LHCN-M2 (cell line): Measurements from ENCODE around the gene TESK2. TPM values are rescaled to one million over a fixed set of nuclear protein-coding genes. Genes with fewer than 3 reads are reported as not detected.
A peak's percentile ranks its signal among the peaks of the same experiment; 100 is the strongest.

Source experiments
- DNase-seq: peaks from one replicate; pipeline ENCODE4 v3.0.0-alpha.2; 2012; ENCODE audit warnings: low read depth
- total RNA-seq: library from RNA; depleted of rRNA; stranded (reverse); fragments of >200 nt; gene quantifications from 2 replicates; pipeline ENCODE4 v1.2.3, GENCODE V29; 2014; rRNA removed

The TESK2 gene
- total RNA-seq, 1 experiment from 2014 or later, result 1.3 TPM

DNA sequence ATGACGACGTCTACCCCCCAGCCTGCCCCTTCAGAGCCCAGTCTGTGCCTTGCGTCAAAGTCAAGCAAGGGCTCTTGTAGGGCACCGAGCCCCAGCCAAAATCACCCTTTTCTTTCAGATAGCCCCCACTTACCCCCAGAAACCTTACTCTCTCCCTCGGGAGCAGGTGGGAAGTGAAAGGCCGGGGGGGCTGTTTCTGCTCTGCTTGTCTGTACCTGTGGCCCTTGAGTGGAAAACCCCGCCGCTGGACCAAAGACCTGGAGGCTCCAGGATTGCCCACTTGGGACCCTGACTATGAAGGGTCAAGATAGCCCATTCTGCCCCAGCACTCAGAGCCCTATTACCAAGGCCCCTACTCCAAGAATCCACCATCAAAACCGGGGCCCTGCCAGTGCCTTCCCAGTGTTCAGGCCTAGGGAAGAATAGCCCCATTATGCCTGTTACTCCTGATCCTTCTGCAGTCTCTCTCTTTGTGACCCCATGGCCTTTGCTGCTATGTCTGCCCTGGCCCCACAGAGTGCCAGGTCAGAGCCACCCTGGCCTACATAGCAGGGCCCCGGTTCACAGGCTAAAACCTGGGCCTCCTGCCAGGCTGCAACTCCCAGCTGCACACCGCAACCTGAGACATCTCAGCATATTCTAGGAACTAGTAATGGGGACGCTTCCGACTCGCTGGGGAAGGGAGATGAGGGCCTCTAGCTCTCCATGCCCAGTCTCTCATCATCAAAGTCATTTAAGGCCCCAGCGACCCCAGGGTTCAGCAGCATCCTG is 186.5 kb downstream of the TESK2 start:
- peak; percentile 36 for DNase-seq

DNA sequence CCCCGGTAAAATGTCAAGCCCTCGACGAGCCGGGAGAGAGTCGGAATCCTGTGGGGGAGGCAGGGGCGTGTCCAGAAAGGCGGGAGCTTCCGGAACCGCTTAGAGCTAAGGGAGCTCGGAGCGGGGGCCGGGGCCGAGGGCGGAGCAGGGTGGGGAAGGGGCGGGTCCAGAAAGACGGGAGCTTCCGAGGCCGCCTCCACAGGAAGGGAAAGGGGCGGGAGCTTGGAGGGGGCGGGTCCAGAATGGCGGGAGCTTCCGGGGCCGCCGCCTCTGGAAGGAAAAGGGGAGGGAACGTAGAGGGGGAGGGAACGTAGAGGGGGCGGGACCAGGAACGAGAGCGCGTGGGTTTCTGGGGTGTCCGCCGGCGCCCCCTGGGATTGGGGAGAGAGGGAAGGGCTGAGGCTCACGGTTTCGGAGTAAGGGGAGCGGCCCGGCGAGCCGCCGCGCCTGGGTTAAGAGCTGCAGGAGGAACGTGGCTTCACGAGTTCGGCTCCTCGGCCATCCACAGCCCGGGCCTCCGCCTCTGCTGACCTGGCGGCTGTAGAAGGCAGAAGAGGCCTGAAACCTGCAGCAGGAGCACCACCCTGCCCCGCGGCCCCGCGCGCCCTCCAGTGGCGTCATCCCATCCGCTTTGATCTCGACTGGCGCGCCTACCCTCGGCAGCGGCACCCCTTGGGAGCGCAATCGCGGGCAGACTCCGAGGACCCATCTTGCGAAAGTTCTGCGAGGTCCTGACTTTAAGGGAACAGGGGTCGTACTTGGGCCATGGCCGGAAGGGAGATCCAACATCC is 187.2 kb downstream of the TESK2 start:
- DNase-seq, result peak; percentile 96

DNA sequence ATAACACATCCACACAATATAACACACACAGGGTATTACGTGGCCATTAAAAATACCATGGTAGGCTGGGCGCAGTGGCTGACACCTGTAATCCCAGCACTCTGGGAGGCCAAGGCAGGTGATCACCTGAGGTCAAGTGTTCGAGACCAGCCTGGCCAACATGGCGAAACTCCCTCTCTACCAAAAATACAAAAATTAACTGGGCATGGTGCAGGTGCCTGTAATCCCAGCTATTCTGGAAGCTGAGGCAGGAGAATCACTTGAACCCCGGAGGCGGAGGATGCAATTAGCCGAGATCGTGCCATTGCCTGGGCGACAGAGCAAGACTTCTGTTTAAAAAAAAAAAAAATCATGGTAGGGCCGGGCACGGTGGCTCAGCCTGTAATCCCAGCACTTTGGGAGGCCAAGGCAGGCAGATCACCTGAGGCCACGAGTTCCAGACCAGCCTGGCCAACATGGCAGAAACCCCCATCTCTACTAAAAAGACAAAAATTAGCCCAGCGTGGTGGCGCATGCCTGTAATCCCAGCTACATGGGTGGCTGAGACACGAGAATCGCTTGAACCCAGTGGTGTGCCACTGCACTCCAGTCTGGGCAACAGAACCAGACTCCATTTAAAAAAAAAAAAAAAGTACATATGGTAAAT is 188.3 kb downstream of the TESK2 start:
- no peak for DNase-seq

DNA sequence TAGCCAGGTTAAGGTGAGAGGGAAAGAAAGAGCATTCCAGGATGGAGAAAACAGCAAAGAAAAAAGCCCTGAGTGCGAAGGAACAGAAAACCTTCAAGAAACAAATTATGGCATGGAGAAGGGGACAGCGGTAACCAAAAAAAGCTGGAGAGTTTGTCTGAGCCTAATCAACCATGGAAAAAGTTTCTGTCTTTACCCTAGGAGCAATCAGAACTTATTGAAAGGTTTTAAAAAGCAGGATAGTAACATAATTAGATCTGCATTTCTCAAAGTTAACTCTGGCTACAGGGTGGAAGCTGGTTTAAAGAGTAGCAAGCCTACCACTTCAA is 190.3 kb downstream of the TESK2 start:
- no peak for DNase-seq

DNA sequence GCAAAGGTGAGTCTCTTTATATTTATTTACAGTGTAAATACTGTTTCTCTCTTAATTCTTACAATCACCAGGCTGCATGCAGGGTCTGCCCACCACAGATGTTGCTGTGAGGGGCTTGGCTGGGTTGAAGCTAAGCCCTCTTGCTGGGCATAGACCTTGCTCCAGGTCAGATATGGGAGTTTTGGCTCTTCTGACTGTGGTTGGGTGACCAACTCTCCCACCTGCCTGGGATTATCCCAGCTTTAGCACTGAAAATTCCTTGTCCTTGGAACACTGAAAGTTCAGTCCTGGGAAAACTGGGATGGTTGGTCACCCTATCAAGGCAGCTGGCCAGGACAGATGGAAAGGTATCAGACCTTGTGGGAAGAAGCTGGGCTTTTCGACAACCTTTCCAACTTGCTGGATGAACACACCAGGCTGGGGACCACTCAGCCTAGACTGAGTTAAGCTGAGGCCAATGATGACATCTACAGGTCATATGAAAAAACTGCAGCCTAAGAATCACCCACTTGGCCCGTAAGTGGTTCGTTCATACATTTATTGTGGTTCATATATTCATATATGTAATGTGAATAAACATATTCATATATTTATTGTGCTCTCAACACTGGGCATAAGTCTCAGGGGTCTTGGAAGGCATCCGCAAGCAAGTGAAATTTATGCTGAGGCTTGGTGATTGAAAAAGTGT is 190.8 kb downstream of the TESK2 start:
- DNase-seq, result peak; percentile 65

DNA sequence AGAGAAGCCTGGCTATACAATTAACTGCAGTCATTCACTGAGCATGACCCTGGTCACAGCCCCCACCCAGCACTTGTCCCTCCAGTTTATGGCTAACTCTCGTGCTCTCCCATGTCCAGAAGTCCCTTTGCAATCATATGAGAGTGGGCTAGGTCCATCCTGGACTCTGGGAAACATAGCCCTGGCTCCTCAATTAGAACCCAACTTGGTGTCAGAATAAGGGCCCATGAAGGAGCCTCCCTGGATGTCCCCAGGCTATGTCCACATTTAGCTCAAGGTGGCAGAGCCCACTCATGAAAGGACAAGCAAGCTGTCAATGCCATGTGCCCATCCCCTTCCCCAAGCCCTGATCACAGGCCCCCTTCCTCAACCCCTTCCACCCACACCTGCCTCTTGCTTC is 191.7 kb downstream of the TESK2 start:
- no peak for DNase-seq

DNA sequence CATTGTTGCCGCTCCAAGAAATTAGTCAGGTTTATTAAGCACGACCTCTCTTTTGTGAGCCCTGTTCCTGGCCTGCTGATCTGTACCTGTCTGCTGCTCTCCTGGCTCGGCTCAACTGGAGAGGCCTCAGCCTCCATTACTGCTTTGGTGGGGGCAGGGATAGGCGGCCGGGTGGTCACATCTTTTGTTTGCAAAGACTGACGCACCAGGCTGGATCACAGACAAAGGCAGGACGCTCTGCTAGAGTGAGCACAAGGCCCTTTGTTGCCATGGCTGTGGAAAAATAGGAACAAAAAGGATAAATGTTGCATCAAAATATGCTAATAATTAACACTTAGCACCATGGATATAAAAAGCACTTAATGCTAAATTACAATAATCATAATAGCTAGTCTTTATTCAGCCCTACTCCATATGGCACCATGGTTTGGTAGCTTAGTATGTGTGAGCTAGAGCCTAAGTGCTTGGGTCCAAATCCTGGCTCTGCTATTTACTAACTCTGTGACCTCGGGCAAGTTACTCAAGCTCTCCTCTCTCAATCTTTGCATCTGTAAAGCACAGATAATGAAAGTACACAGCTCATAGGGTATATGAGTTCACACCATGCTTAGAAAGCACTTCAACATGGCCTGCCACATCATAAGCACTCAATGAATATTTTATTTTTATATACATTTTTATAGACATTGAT is 193.2 kb downstream of the TESK2 start:
- no peak for DNase-seq

Other genes starting within 250 kb of the TESK2 start
- gene HPDL, start 164.3 kb downstream of the TESK2 start, total RNA-seq, result 0.23 and 0.51 TPM in 2 replicates
- 24.1 and 28.3 TPM in 2 replicates for gene TOE1, start 151.0 kb downstream of the TESK2 start, total RNA-seq
- 25.1 and 29.3 TPM in 2 replicates for gene MUTYH, start 150.7 kb downstream of the TESK2 start, total RNA-seq
- gene CCDC163, start 8.9 kb upstream of the TESK2 start, total RNA-seq, result 1.1 and 1.6 TPM in 2 replicates
- gene MMACHC, start 9.1 kb upstream of the TESK2 start, total RNA-seq, result 7.2 and 8.4 TPM in 2 replicates
- gene PRDX1, start 30.7 kb upstream of the TESK2 start, total RNA-seq, result 507 and 546 TPM in 2 replicates
- gene AKR1A1, start 59.7 kb upstream of the TESK2 start, total RNA-seq, result 64.3 and 67.5 TPM in 2 replicates
- 112 and 123 TPM in 2 replicates for gene NASP, start 92.9 kb upstream of the TESK2 start, total RNA-seq
- 0.58 and 0.98 TPM in 2 replicates for gene CCDC17, start 132.9 kb upstream of the TESK2 start, total RNA-seq
- gene GPBP1L1, start 195.4 kb upstream of the TESK2 start, total RNA-seq, result 110 and 116 TPM in 2 replicates
- gene TMEM69, start 197.0 kb upstream of the TESK2 start, total RNA-seq, result 22.3 and 29.6 TPM in 2 replicates